IMR-90 (cell line): Measurements from ENCODE around the gene TRPC1.

Source experiments
- BHLHE40 ChIP-seq: fragments of 150-350 bp; IDR thresholded peaks from 2 replicates; pipeline ENCODE4 v1.6.1; 2016; ENCODE audit warnings: mild to moderate bottlenecking, low read depth, low read length
- CEBPB ChIP-seq: IDR thresholded peaks from 2 replicates; pipeline ENCODE4 v1.6.1; 2012; ENCODE audit warnings: low read depth, low read length, improper control_type of control experiment
- CHD1 ChIP-seq: IDR thresholded peaks from 2 replicates; pipeline ENCODE4 v1.6.1; 2012; ENCODE audit warnings: low read depth, low read length, improper control_type of control experiment
- FOS ChIP-seq: fragments of 150-350 bp; IDR thresholded peaks from 2 replicates; pipeline ENCODE4 v1.6.1; 2016; ENCODE audit warnings: low read depth, low read length
- MAFK ChIP-seq: IDR thresholded peaks from 2 replicates; pipeline ENCODE4 v1.6.1; 2012; ENCODE audit warnings: low read depth, low read length, improper control_type of control experiment
- MXI1 ChIP-seq: IDR thresholded peaks from 2 replicates; pipeline ENCODE4 v1.6.1; 2012; ENCODE audit warnings: low read depth, mild to moderate bottlenecking, low read length, moderate library complexity, borderline replicate concordance
- POLR2A ChIP-seq: IDR thresholded peaks from 2 replicates; pipeline ENCODE4 v1.6.1; 2012; ENCODE audit warnings: mild to moderate bottlenecking, low read depth, low read length
- RFX5 ChIP-seq: IDR thresholded peaks from 2 replicates; pipeline ENCODE4 v1.8.0; 2012; ENCODE audit warnings: low read depth, mild to moderate bottlenecking, low read length, moderate library complexity
- SMC3 ChIP-seq: fragments of 150-350 bp; IDR thresholded peaks from 2 replicates; pipeline ENCODE4 v1.6.1; 2016; ENCODE audit warnings: low read depth, mild to moderate bottlenecking, antibody characterized with exemption, low read length, moderate library complexity
- TF ChIP-seq, protein P1 (sequence below): conservative IDR thresholded peaks from 2 replicates; pipeline ENCODE4 v1.5.1; 2012; ENCODE audit warnings: mild to moderate bottlenecking, low read depth, low read length, improper control_type of control experiment
- TF ChIP-seq, protein P2 (sequence below): fragments of 150-350 bp; IDR thresholded peaks from 2 replicates; pipeline ENCODE4 v1.6.1; 2016; ENCODE audit warnings: low read depth, mild to moderate bottlenecking, low read length, moderate library complexity, borderline replicate concordance
- TF ChIP-seq, protein P3 (sequence below): fragments of 150-350 bp; IDR thresholded peaks from 2 replicates; pipeline ENCODE4 v1.6.1; 2017; ENCODE audit warnings: mild to moderate bottlenecking, antibody characterized with exemption, low read length, low read depth

GRCh38 chr3:142817897-142818296, 94.1 kb downstream of the TRPC1 start:
- TF ChIP-seq, protein P1, sequence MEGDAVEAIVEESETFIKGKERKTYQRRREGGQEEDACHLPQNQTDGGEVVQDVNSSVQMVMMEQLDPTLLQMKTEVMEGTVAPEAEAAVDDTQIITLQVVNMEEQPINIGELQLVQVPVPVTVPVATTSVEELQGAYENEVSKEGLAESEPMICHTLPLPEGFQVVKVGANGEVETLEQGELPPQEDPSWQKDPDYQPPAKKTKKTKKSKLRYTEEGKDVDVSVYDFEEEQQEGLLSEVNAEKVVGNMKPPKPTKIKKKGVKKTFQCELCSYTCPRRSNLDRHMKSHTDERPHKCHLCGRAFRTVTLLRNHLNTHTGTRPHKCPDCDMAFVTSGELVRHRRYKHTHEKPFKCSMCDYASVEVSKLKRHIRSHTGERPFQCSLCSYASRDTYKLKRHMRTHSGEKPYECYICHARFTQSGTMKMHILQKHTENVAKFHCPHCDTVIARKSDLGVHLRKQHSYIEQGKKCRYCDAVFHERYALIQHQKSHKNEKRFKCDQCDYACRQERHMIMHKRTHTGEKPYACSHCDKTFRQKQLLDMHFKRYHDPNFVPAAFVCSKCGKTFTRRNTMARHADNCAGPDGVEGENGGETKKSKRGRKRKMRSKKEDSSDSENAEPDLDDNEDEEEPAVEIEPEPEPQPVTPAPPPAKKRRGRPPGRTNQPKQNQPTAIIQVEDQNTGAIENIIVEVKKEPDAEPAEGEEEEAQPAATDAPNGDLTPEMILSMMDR: no peak
- no peak for TF ChIP-seq FOS
- TF ChIP-seq CHD1: no peak
- TF ChIP-seq SMC3: no peak
- TF ChIP-seq, protein P2, sequence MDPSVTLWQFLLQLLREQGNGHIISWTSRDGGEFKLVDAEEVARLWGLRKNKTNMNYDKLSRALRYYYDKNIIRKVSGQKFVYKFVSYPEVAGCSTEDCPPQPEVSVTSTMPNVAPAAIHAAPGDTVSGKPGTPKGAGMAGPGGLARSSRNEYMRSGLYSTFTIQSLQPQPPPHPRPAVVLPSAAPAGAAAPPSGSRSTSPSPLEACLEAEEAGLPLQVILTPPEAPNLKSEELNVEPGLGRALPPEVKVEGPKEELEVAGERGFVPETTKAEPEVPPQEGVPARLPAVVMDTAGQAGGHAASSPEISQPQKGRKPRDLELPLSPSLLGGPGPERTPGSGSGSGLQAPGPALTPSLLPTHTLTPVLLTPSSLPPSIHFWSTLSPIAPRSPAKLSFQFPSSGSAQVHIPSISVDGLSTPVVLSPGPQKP: no peak
- TF ChIP-seq CEBPB: no peak
- TF ChIP-seq POLR2A: no peak
- TF ChIP-seq, protein P3, sequence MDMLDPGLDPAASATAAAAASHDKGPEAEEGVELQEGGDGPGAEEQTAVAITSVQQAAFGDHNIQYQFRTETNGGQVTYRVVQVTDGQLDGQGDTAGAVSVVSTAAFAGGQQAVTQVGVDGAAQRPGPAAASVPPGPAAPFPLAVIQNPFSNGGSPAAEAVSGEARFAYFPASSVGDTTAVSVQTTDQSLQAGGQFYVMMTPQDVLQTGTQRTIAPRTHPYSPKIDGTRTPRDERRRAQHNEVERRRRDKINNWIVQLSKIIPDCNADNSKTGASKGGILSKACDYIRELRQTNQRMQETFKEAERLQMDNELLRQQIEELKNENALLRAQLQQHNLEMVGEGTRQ: no peak
- TF ChIP-seq RFX5: no peak
- TF ChIP-seq MAFK: no peak
- no peak for TF ChIP-seq BHLHE40
- no peak for TF ChIP-seq MXI1
